Measurements from ENCODE around the gene CHST9. TPM values are rescaled to one million over a fixed set of nuclear protein-coding genes. Genes with fewer than 3 reads are reported as not detected.
A peak's percentile ranks its signal among the peaks of the same experiment; 100 is the strongest.

Gene CHST9
- total and polyA plus RNA-seq, 2 of the 13 experiments (the other 11 are each of a cell fraction or from before 2014, with no cell fraction given), result 3.2 to 9.6 TPM

GRCh38 chr18:27136208-27136535, 48.9 kb downstream of the CHST9 start (continued):
- TF ChIP-seq, protein P1, sequence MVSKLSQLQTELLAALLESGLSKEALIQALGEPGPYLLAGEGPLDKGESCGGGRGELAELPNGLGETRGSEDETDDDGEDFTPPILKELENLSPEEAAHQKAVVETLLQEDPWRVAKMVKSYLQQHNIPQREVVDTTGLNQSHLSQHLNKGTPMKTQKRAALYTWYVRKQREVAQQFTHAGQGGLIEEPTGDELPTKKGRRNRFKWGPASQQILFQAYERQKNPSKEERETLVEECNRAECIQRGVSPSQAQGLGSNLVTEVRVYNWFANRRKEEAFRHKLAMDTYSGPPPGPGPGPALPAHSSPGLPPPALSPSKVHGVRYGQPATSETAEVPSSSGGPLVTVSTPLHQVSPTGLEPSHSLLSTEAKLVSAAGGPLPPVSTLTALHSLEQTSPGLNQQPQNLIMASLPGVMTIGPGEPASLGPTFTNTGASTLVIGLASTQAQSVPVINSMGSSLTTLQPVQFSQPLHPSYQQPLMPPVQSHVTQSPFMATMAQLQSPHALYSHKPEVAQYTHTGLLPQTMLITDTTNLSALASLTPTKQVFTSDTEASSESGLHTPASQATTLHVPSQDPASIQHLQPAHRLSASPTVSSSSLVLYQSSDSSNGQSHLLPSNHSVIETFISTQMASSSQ (IDR thresholded peaks at IDR 0.05; ENCODE audit: low read depth), result peak; percentile 62
- TF ChIP-seq, protein P1 (CRISPR knock-in tag; IDR thresholded peaks at IDR 0.05; ENCODE audit: borderline replicate concordance), result peak; percentile 66; the same call in 1 of the 2 replicates
- peak; percentile 59; the same call in 1 of the 2 replicates for TF ChIP-seq ZNF788 (CRISPR knock-in tag; IDR thresholded peaks at IDR 0.05; ENCODE audit: borderline replicate concordance)
- peak; percentile 85 for TF ChIP-seq BHLHE40 (IDR thresholded peaks at IDR 0.05; ENCODE audit: low read length)
- no peak for TF ChIP-seq GABPA (IDR thresholded peaks at IDR 0.05; ENCODE audit: low read depth, low read length)
- TF ChIP-seq GABPA (CRISPR knock-in tag; IDR thresholded peaks at IDR 0.05; ENCODE audit: low read depth), result 0 out of 2 replicates have a peak, but pooled peaks have one; percentile 50
- peak; percentile 95 for TF ChIP-seq CEBPG (CRISPR knock-in tag; IDR thresholded peaks at IDR 0.05)
- TF ChIP-seq AHR (CRISPR knock-in tag; IDR thresholded peaks at IDR 0.05), result no peak
- peak in 1 of 2 experiments; percentile 21; a peak in 1 of 4 replicates for TF ChIP-seq EP300 (IDR thresholded peaks at IDR 0.05; ENCODE audit: low read depth in 2 of 2, low read length in 2 of 2)
- TF ChIP-seq EP300 (CRISPR knock-in tag; IDR thresholded peaks at IDR 0.05; ENCODE audit: borderline replicate concordance), result peak; percentile 28; the same call in 1 of the 2 replicates
- 0 out of 2 replicates have a peak, but pooled peaks have one; percentile 29 for TF ChIP-seq ZNF766 (CRISPR knock-in tag; IDR thresholded peaks at IDR 0.05; ENCODE audit: borderline replicate concordance)
- peak; percentile 15; the same call in 1 of the 2 replicates for TF ChIP-seq SMC3 (IDR thresholded peaks at IDR 0.05; ENCODE audit: low read length)
- TF ChIP-seq ATAD3A (CRISPR knock-in tag; IDR thresholded peaks at IDR 0.05), result no peak
- TF ChIP-seq, protein P2, sequence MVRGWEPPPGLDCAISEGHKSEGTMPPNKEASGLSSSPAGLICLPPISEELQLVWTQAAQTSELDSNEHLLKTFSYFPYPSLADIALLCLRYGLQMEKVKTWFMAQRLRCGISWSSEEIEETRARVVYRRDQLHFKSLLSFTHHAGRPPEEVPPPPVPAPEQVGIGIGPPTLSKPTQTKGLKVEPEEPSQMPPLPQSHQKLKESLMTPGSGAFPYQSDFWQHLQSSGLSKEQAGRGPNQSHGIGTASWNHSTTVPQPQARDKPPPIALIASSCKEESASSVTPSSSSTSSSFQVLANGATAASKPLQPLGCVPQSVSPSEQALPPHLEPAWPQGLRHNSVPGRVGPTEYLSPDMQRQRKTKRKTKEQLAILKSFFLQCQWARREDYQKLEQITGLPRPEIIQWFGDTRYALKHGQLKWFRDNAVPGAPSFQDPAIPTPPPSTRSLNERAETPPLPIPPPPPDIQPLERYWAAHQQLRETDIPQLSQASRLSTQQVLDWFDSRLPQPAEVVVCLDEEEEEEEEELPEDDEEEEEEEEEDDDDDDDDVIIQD (CRISPR knock-in tag; IDR thresholded peaks at IDR 0.05; ENCODE audit: low read depth), result peak; percentile 79; the same call in 1 of the 2 replicates
- TF ChIP-seq SP4 (CRISPR knock-in tag; IDR thresholded peaks at IDR 0.05), result no peak
- TF ChIP-seq ZNF275 (CRISPR knock-in tag; IDR thresholded peaks at IDR 0.05; ENCODE audit: borderline replicate concordance), result no peak
- peak; percentile 62; the same call in 1 of the 2 replicates for TF ChIP-seq HMG20A (CRISPR knock-in tag; IDR thresholded peaks at IDR 0.05; ENCODE audit: borderline replicate concordance)
- peak; percentile 38; the same call in 1 of the 2 replicates for TF ChIP-seq MYC (CRISPR knock-in tag; IDR thresholded peaks at IDR 0.05; ENCODE audit: borderline replicate concordance)
- TF ChIP-seq ZNF784 (CRISPR knock-in tag; IDR thresholded peaks at IDR 0.05; ENCODE audit: borderline replicate concordance), result 0 out of 2 replicates have a peak, but pooled peaks have one; percentile 54
- TF ChIP-seq SOX5 (CRISPR knock-in tag; IDR thresholded peaks at IDR 0.05; ENCODE audit: borderline replicate concordance), result peak; percentile 47; the same call in 1 of the 2 replicates
- TF ChIP-seq HIC2 (CRISPR knock-in tag; IDR thresholded peaks at IDR 0.05; ENCODE audit: low read depth), result peak; percentile 92
- no peak for TF ChIP-seq FOXP1 (IDR thresholded peaks at IDR 0.05)
- 0 out of 2 replicates have a peak, but pooled peaks have one; percentile 12 for TF ChIP-seq FOXP1 (CRISPR knock-in tag; IDR thresholded peaks at IDR 0.05)
